AG09319 (cell line): ENCODE measurements around the gene ABTB1.
A peak's percentile ranks its signal among the peaks of the same experiment; 100 is the strongest.

ENCODE experiments used
- DNase-seq: peaks from one replicate; pipeline ENCODE4 v3.0.0-alpha.2; 2010; ENCODE audit warnings: low read depth; ENCODE audit errors: extremely low read depth
- CTCF ChIP-seq: IDR thresholded peaks from 2 replicates; pipeline ENCODE4 v1.5.1; 2011; ENCODE audit warnings: low read depth, mild to moderate bottlenecking, inconsistent platforms, low read length, moderate library complexity

Gene ABTB1

GRCh38 chr3:127688416-127689265 lies 15.9 kb downstream of the ABTB1 start:
- DNase-seq: no peak
- TF ChIP-seq CTCF: no peak

- DNase-seq: no peak
- TF ChIP-seq CTCF: no peak
Observed at GRCh38 chr3:127689266-127689860, 16.6 kb downstream of the ABTB1 start.

- no peak for TF ChIP-seq CTCF
- no peak for DNase-seq
Observed at GRCh38 chr3:127690106-127690505, 17.4 kb downstream of the ABTB1 start.

GRCh38 chr3:127690823-127691452 lies 18.2 kb downstream of the ABTB1 start:
- peak; percentile 86 for TF ChIP-seq CTCF
- DNase-seq: no peak

- no peak for DNase-seq
- no peak for TF ChIP-seq CTCF
Observed at GRCh38 chr3:127691489-127691888, 18.7 kb downstream of the ABTB1 start.

- TF ChIP-seq CTCF: no peak
- DNase-seq: no peak
Observed at GRCh38 chr3:127691974-127692373, 19.2 kb downstream of the ABTB1 start.
